Activated CD8-positive, alpha-beta memory T cell treated with anti-CD3 and anti-CD28 coated beads, Interleukin-2, amount 50 U/mL, for 24 hours (primary cell): Measurements from ENCODE around the gene STK26.
"Not testable (repeated sequence)": the region's sequence is repeated elsewhere in the genome, so short reads cannot be mapped to it uniquely, and the experiment has no call there.

ENCODE experiments used
- DNase-seq: peaks from one replicate; pipeline ENCODE4 v3.0.0-alpha.2; 2020; ENCODE audit errors: extremely low read depth

STK26 gene

DNA sequence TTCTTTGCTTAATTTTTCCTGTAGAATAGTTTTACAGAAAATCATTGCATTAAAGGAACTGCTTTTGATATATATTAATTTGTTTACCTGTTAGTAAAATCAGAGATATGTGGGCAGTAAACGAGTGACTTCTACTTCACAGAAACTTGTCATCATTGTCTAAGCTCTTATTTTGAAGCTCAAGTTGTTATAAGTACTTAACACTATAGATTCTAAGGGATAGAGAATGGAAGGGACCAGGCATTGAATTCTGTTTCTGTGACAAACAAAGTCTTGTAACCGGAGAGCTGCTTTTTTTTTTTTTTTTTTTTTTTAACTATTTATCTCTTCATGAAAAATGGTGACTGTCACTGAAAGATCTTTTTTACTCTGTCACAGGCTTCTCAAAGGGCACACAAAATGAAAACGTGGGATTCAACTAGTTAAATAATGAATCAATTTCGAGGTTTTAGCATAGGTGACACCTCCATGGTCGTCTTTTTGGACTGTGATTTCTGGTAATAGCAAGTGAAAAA, 14.4 kb downstream of the STK26 start:
- DNase-seq, result no peak

- no peak for DNase-seq
Observed at GRCh38 chrX:132040066-132040465, 17.0 kb downstream of the STK26 start.

- DNase-seq, result no peak
Observed at GRCh38 chrX:132041015-132041414, 17.9 kb downstream of the STK26 start.

GRCh38 chrX:132043977-132044376, 20.9 kb downstream of the STK26 start:
- no peak for DNase-seq

DNA sequence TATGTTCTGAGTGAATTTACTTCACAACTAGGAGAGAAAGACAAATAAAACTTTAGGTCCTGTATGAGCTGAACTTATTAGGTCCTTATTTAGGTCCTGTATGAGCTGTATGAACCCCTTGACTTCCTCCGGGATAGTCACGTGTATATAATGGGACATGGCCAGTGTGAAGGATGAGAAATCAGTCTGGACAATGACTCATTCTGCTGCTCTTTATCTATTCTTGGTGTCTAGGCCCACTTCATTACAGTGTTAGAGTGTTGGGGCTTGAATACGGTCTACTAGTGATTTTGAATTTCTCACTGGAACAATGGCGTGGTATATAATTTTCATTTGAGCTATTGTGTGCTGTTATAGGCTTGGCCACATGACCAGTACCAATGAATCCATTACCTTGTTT, 21.9 kb downstream of the STK26 start:
- DNase-seq, result no peak

DNA sequence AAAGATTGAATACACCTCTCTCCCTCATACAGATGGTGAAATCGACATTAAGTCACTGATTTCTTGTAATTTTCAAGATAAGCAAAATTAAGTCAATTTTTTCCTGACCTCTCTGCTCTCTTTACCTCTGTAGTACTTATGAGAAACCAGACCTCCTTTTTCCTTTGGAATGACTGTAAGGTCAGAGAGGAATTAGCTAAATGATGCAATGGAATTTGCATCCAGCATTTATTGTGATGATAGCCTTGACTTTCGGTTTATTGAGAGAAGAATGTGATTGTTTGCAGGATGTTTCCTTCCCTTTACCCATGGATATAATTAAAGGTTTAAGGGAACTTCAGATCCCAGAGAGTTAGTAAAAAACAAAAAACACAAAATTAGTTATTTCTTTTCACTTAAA, 22.4 kb downstream of the STK26 start:
- DNase-seq, result no peak

DNA sequence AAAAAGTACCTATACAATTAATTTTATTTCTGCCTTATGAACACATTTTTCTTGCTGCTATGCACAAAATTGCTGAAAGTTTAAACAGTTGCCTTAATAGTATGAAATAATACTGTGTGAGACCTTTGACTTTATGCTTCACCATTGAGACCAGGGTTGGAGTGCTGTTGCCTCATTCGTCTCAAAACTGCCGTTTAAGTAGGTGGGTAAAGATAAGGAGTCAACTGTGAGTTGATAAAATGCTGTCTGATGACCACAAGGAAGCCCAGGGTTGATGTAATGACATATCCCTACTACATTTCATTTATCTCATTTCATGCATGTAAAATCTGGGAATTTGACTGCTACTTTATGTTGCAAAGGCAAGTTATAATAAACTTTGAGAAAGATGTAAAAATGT, 23.4 kb downstream of the STK26 start:
- no peak for DNase-seq

- not testable (repeated sequence) for DNase-seq
Observed at GRCh38 chrX:132051778-132052177, 28.7 kb downstream of the STK26 start.

GRCh38 chrX:132058050-132058449, 34.9 kb downstream of the STK26 start:
- DNase-seq, result no peak

- DNase-seq, result no peak
Observed at GRCh38 chrX:132058975-132059374, 35.9 kb downstream of the STK26 start.

GRCh38 chrX:132059973-132060540, 37.0 kb downstream of the STK26 start:
- DNase-seq, result no peak

GRCh38 chrX:132063334-132063733, 40.2 kb downstream of the STK26 start:
- DNase-seq, result no peak

GRCh38 chrX:132063862-132064261, 40.8 kb downstream of the STK26 start:
- DNase-seq, result no peak

DNA sequence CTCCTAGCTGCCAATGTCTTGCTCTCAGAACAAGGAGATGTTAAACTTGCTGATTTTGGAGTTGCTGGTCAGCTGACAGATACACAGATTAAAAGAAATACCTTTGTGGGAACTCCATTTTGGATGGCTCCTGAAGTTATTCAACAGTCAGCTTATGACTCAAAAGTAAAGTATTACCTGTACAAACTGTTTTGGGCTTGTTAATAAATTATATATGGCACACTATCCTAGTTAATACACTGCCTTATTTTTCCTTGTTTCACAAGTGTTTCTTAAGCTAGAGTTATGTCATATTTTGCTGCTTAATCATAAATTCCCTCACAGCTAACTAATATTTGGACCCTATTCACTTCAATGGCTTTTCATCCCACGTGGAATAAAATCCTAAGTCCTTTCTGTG, 45.3 kb downstream of the STK26 start:
- DNase-seq, result no peak

GRCh38 chrX:132071254-132071653, 48.2 kb downstream of the STK26 start:
- DNase-seq, result no peak

- no peak for DNase-seq
Observed at GRCh38 chrX:132077414-132077813, 54.3 kb downstream of the STK26 start.

DNA sequence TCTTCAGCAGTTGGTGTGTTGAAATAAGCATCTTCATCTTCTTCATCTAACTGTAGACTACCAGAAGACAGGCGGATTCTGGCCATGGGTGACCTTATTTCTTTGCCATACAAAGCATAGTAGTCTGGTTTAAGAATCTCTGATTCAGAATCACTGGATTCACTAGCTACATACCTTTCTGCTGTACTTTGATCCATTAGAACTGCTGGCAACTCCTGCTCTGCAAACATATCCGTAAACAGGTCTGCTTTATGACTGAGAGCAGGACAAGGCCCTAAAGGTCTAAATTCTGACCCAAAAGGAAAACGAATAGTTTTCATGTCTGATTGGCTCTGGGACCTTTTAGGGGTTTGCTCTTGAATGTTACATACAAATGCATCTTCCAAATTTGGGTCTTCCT, 54.8 kb downstream of the STK26 start:
- no peak for DNase-seq

GRCh38 chrX:132085786-132086185, 62.7 kb downstream of the STK26 start:
- DNase-seq, result no peak

DNA sequence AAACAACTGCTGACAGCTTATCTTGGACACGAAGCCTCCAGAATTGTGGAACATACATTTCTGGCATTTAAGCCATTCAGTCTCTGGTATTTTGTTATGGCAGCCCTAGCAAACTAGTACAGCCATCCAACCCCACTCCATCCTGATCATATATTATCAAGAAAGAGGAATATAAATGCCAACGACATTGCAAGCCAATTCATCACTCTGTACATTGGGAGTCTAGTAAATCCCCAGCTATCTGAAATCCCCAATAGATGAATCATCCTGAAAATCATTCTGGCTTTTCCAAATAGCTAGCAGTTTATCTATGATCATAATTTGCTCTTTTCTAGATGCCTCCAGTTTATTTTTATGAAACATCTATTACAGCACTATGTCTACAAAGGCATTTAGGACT, 63.6 kb downstream of the STK26 start:
- DNase-seq, result no peak

DNA sequence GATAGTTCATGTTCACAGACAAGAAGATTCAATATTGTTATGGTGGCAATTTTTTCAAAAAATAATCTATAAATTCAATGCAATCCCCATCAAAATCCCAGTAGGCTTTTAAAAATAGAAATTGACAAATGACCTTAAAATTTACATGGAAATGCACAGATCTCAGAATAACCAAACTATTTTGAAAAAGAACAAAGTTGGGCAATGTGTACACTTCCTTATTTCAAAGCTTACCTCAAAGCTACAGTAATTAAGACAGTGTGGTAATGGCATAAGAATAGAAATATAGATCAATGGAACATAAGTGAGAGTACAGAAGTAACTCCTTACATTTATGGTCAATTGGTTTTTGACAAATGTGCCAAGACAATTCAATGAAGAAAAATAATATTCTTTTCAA, 65.8 kb downstream of the STK26 start:
- DNase-seq, result no peak

GRCh38 chrX:132090403-132091159, 67.5 kb downstream of the STK26 start:
- DNase-seq, result no peak

DNA sequence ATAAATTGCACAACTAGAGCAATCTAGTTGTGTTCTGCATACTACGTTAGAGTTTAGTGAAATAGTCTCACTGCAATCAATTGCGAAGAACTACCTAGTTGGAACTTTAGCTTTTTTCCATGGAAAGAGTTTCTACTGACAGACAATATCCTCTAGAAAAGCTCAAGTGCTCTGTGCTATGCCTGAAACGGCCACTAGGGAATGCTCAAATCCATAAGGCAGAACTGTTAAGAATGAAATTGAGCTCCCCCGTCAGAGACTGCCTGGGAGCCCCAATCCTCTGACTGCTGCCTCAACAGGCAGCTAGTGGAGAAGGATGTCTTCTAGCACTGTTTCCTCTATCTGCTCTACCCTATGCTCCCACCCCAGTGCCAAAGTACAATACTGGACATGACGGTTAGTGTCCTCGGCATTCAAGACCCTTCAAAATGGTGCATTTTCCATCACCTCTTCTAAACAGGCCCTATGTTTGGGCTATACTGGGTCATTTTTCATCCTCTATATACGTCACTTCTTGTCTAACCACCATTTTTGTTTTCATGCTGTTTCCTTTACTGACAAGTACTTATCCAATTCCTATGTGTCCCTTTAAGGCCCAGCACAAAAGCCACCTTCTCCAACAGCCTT, 69.5 kb downstream of the STK26 start:
- peak; percentile 2 for DNase-seq

- DNase-seq, result no peak
Observed at GRCh38 chrX:132093239-132093860, 70.2 kb downstream of the STK26 start.
